Mucosa of rectum (tissue), 2 donors: ENCODE data around the gene DNAH8.
"Not testable (repeated sequence)": the region's sequence is repeated elsewhere in the genome, so short reads cannot be mapped to it uniquely, and the experiment has no call there.

Experiments used
- H3K27ac ChIP-seq, 2 donors: one replicate each; pipeline ENCODE4 v1.7.0; 2013; ENCODE audit warnings: inconsistent platforms in 2 of 2, low read depth in 2 of 2, low read length in 2 of 2
- H3K27me3 ChIP-seq, 2 donors: one replicate each; pipeline ENCODE4 v1.7.0; 2013; ENCODE audit warnings: low read length in 2 of 2; ENCODE audit not compliant: control insufficient read depth in 2 of 2, insufficient read depth in 2 of 2
- H3K36me3 ChIP-seq, 2 donors: one replicate each; pipeline ENCODE4 v1.7.0; 2013; ENCODE audit warnings: low read length in 2 of 2; ENCODE audit not compliant: control insufficient read depth in 2 of 2, insufficient read depth in 2 of 2
- H3K4me1 ChIP-seq, 2 donors: one replicate each; pipeline ENCODE4 v1.7.0; 2013; ENCODE audit warnings: low read length in 2 of 2, mild to moderate bottlenecking in 1 of 2; ENCODE audit not compliant: control insufficient read depth in 2 of 2, insufficient read depth in 2 of 2
- H3K4me3 ChIP-seq, 2 donors: one replicate each; pipeline ENCODE4 v1.7.0; 2013; ENCODE audit warnings: low read length in 2 of 2
- H3K9ac ChIP-seq, 2 donors: one replicate each; pipeline ENCODE4 v1.7.0; 2013; ENCODE audit warnings: low read length in 2 of 2, low read depth in 1 of 2, mild to moderate bottlenecking in 1 of 2
- H3K9me3 ChIP-seq, 2 donors: one replicate each; pipeline ENCODE4 v1.7.0; 2013; ENCODE audit warnings: low read length in 2 of 2; ENCODE audit not compliant: control insufficient read depth in 2 of 2
- donor health status: healthy.
- donor health status: Normal muscosa, but diverticular disease.

Gene DNAH8

GRCh38 chr6:38871741-38872568, 156.8 kb downstream of the DNAH8 start:
- Histone ChIP-seq H3K4me3 (no peak overlapping the region), H3K36me3 (no peaks in the 10 kb centered on the region), H3K9me3 (no peaks in the 10 kb centered on the region), H3K9ac (no peak overlapping the region), H3K27ac (no peak overlapping the region), H3K4me1 (no peaks in the 10 kb centered on the region), H3K27me3 (no peaks in the 10 kb centered on the region)

GRCh38 chr6:38873001-38873400, 157.9 kb downstream of the DNAH8 start:
- Histone ChIP-seq H3K36me3 (no peaks in the 10 kb centered on the region), H3K4me3 (no peak overlapping the region), H3K27me3 (no peaks in the 10 kb centered on the region), H3K9ac (no peak overlapping the region), H3K9me3 (no peaks in the 10 kb centered on the region), H3K27ac (no peak overlapping the region), H3K4me1 (no peaks in the 10 kb centered on the region)

GRCh38 chr6:38873816-38874215, 158.7 kb downstream of the DNAH8 start:
- H3K27ac ChIP-seq, H3K36me3 ChIP-seq, H3K4me3 ChIP-seq, H3K9ac ChIP-seq, H3K9me3 ChIP-seq, H3K4me1 ChIP-seq, H3K27me3 ChIP-seq: not testable (repeated sequence)

- Histone ChIP-seq H3K4me3 (no peak overlapping the region), H3K36me3 (no peaks in the 10 kb centered on the region), H3K9me3 (no peaks in the 10 kb centered on the region), H3K27me3 (no peaks in the 10 kb centered on the region), H3K4me1 (no peaks in the 10 kb centered on the region), H3K9ac (no peak overlapping the region), H3K27ac (no peak overlapping the region)
Measured at GRCh38 chr6:38876475-38876874, 161.4 kb downstream of the DNAH8 start.

GRCh38 chr6:38877721-38878120, 162.6 kb downstream of the DNAH8 start:
- H3K4me3 ChIP-seq = no peak overlapping the region
- H3K4me1 ChIP-seq = no peaks in the 10 kb centered on the region
- no peaks in the 10 kb centered on the region for H3K27me3 ChIP-seq

GRCh38 chr6:38882157-38882556, 167.0 kb downstream of the DNAH8 start:
- Histone ChIP-seq H3K4me1 (no peaks in the 10 kb centered on the region), H3K36me3 (no peaks in the 10 kb centered on the region), H3K9ac (no peak overlapping the region), H3K4me3 (no peak overlapping the region), H3K27ac (no peak overlapping the region), H3K27me3 (no peaks in the 10 kb centered on the region), H3K9me3 (no peaks in the 10 kb centered on the region)

More at GRCh38 chr6:38877721-38878120, 162.6 kb downstream of the DNAH8 start:
- no peaks in the 10 kb centered on the region for H3K36me3 ChIP-seq
- H3K9ac ChIP-seq = no peak overlapping the region
- no peak overlapping the region for H3K27ac ChIP-seq
- H3K9me3 ChIP-seq = no peaks in the 10 kb centered on the region

GRCh38 chr6:38897507-38897906, 182.4 kb downstream of the DNAH8 start:
- peaks cover 0 to 4% of the 10 kb centered on the region in 2 donors for H3K27me3 ChIP-seq
- no peak overlapping the region for H3K27ac ChIP-seq
- H3K4me3 ChIP-seq = no peak overlapping the region
- no peak overlapping the region for H3K9ac ChIP-seq
- H3K9me3 ChIP-seq = no peaks in the 10 kb centered on the region
- H3K36me3 ChIP-seq = no peaks in the 10 kb centered on the region
- no peaks in the 10 kb centered on the region for H3K4me1 ChIP-seq

GRCh38 chr6:38901802-38902522, 186.9 kb downstream of the DNAH8 start:
- H3K27me3 ChIP-seq = no peaks in the 10 kb centered on the region
- no peak overlapping the region for H3K27ac ChIP-seq
- no peak overlapping the region for H3K9ac ChIP-seq
- no peaks in the 10 kb centered on the region for H3K4me1 ChIP-seq
- H3K9me3 ChIP-seq = no peaks in the 10 kb centered on the region
- H3K4me3 ChIP-seq = no peak overlapping the region
- H3K36me3 ChIP-seq = no peaks in the 10 kb centered on the region

- H3K4me1 ChIP-seq = no peaks in the 10 kb centered on the region
- no peak overlapping the region for H3K9ac ChIP-seq
- no peaks in the 10 kb centered on the region for H3K9me3 ChIP-seq
- H3K27me3 ChIP-seq = no peaks in the 10 kb centered on the region
- H3K36me3 ChIP-seq = no peaks in the 10 kb centered on the region
- H3K27ac ChIP-seq = no peak overlapping the region
- no peak overlapping the region for H3K4me3 ChIP-seq
Measured at GRCh38 chr6:38906582-38906981, 191.5 kb downstream of the DNAH8 start.

GRCh38 chr6:38907264-38907663, 192.2 kb downstream of the DNAH8 start:
- no peaks in the 10 kb centered on the region for H3K9me3 ChIP-seq
- H3K9ac ChIP-seq = no peak overlapping the region
- no peak overlapping the region for H3K4me3 ChIP-seq
- H3K36me3 ChIP-seq = no peaks in the 10 kb centered on the region
- no peak overlapping the region for H3K27ac ChIP-seq
- H3K27me3 ChIP-seq = no peaks in the 10 kb centered on the region
- no peaks in the 10 kb centered on the region for H3K4me1 ChIP-seq
